GM23248 (cell line): ENCODE measurements around the gene FAM131B.

ENCODE experiments used
- EZH2 ChIP-seq: fragments of 200-600 bp; sonication (generic); IDR thresholded peaks from 2 replicates; pipeline ENCODE4 v1.6.1; 2018; ENCODE audit warnings: antibody characterized with exemption, mild to moderate bottlenecking; ENCODE audit not compliant: insufficient read depth, poor library complexity, severe bottlenecking
- EZH2phosphoT487 ChIP-seq: fragments of 200-600 bp; sonication (generic); IDR thresholded peaks from 2 replicates; pipeline ENCODE4 v1.6.1; 2018; ENCODE audit warnings: antibody characterized with exemption, moderate library complexity, mild to moderate bottlenecking, low read depth; ENCODE audit not compliant: insufficient read depth

- TF ChIP-seq EZH2 (no peak), EZH2phosphoT487 (no peak)
Measured at GRCh38 chr7:143304938-143305337, 57.6 kb downstream of the FAM131B start.
